ENCODE data around the gene TMEM154.

DNA sequence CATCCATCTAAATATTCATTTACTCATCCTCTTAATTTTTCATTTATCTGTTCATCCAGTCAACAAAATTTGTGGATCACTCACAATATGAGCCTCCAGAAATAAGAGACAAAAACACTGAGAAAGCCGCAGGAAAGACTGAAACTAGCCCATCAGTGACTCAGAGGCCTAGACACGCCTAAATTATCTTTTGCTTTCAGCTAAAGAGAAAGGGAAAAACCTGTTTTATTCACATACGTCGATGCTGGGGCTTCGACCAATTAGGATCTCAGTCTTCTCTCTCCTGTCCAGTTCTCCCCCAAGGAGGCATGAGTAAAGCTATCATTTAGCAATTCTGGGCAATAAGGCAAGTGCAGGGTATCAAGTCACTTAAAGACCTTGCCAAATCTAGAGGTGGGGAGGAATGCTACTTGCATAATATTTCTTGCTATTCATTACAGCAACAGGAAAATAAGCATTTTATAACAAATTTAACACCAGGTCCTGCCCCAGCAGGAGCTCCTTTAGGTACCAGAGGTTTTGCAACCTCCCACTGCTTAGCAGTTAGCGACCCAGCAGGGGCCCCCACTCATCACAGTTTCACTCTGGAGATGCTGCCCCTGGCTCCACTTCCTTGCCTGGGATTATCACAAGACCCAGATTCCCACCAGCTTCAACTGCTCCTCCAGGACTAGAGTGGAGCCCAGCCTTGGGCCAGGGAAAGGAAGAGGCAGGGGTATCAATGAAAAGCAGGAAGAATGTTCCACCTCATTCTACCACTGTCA is 30.1 kb upstream of the TMEM154 start:
- TF ChIP-seq, protein P1, sequence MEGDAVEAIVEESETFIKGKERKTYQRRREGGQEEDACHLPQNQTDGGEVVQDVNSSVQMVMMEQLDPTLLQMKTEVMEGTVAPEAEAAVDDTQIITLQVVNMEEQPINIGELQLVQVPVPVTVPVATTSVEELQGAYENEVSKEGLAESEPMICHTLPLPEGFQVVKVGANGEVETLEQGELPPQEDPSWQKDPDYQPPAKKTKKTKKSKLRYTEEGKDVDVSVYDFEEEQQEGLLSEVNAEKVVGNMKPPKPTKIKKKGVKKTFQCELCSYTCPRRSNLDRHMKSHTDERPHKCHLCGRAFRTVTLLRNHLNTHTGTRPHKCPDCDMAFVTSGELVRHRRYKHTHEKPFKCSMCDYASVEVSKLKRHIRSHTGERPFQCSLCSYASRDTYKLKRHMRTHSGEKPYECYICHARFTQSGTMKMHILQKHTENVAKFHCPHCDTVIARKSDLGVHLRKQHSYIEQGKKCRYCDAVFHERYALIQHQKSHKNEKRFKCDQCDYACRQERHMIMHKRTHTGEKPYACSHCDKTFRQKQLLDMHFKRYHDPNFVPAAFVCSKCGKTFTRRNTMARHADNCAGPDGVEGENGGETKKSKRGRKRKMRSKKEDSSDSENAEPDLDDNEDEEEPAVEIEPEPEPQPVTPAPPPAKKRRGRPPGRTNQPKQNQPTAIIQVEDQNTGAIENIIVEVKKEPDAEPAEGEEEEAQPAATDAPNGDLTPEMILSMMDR (conservative IDR thresholded peaks at IDR 0.05; ENCODE audit: low read depth, low read length): no peak
- TF ChIP-seq EZH2 (IDR thresholded peaks at IDR 0.05; ENCODE audit: borderline replicate concordance, low read depth, low read length, poor library complexity, severe bottlenecking): no peak

Data from A673 (cell line).